GM19035 (cell line): Measurements from ENCODE around the gene AIDA.
"Not testable (repeated sequence)": the region's sequence is repeated elsewhere in the genome, so short reads cannot be mapped to it uniquely, and the experiment has no call there.

Experiments
- ATAC-seq: cut with Tn5 transposase; IDR thresholded peaks from one replicate; pipeline ENCODE4 v1.9.1; 2021; ENCODE audit not compliant: unreplicated experiment

The AIDA gene

GRCh38 chr1:222713091-222713961 lies 1.0 kb upstream of the AIDA start:
- ATAC-seq, result peak; percentile 65

DNA sequence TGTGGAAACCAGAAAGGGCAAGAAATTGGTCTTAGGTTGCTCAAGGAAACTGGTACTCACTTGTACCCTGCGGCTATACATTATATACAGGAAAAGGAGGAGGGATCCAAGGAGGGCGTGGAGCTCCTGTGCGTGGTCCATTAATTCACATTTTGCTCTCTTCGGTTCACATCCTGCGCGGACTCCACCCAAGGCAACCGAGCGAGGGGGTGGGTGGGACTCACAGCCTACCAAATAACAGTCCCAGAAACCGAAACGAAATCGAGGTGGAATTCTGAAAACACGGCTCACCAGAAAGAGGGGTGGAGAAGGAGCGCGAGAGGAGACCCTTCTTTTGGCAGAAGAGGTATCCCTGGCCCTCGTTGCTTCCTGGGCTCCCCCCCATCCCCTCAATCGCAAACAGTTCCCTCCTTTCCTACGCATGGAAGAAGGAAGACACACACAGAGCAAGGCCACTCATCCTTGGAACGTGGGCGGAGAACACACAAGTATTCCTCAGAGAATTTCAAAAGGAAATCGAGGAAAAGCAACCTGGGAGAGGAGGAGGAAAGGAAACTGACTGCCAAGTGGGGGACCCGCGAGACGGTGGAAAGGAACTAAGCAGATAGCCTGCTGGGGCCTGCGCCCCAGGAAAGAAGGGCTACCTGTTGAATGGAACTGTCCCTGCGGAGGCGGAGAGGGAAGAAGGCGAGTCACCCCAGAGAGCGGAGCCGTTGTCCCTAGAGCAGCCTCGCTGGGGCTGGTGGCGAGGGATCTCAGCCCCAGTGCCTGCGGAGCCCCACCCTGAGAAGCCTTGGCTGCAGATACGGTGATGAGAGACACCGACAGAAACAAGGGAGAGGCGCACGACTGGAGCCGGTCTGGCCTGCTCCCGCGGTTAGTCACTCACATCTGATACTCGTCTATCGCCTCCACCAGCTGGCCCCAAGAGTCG lies 705 bp downstream of the AIDA start:
- peak; percentile 39 for ATAC-seq

GRCh38 chr1:222709700-222710153 lies 2.6 kb downstream of the AIDA start:
- ATAC-seq, result no peak

DNA sequence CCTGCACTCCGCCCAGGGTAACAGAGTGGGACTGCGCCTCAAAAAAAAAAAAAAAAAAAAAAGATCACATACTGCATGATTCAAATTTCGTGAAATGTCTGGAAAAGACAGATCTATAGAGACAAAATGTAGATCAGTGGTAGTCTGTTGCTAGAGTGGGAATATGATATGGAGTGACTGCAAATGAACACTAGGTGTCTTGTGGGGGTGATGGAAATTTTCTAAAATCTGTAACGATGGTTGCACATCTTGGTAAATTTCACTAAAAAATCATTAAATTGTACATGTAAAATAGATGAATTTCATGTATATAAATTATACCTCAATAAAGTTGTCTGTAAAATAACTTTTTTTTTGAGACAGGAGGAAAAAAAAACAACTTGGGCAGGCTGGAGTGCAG lies 5.5 kb downstream of the AIDA start:
- no peak for ATAC-seq

GRCh38 chr1:222704260-222704659 lies 8.0 kb downstream of the AIDA start:
- ATAC-seq, result no peak

DNA sequence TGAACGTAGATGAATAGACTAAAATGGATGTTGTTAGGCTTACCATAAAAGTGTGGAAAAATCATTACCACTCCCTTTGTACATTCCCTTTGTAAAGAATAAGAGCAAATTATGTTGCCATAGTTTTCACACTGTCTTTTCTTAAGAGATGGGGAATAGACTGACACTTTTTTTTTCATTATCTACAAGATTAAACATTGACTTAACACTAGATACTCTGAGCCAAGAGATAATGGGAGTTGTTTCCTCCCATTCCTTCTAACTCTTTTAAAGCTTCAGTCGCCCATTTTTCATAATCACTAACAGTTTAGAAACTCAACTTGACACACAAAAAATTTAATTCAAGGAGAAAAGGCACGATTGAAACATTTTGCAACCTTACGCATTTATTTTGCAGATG lies 10.1 kb downstream of the AIDA start:
- ATAC-seq, result no peak

- ATAC-seq, result no peak
These were observed 14.5 kb downstream of the AIDA start for GRCh38 chr1:222697826-222698225.

DNA sequence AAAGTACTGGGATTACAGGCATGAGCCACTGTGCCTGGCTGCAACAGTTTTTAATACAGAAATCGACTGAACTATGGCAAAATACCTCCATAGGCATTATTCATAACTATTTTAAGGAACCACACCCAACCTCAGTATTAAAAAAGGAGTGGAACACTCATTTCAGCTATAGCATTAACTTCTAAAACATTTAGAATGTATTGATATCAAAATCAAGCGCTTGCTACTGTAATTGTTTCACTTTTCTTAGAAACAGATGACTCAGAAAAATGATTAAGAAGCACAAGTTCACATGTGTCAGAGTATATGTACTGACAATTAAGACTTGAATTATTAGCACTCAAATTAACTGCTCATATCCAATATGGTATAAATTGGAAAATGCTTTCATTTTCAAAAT lies 15.1 kb downstream of the AIDA start:
- no peak for ATAC-seq

GRCh38 chr1:222696741-222697140 lies 15.6 kb downstream of the AIDA start:
- ATAC-seq, result no peak

- no peak for ATAC-seq
These were observed 17.4 kb downstream of the AIDA start for GRCh38 chr1:222694927-222695326.

- ATAC-seq, result no peak
These were observed 21.3 kb downstream of the AIDA start for GRCh38 chr1:222691016-222691415.

DNA sequence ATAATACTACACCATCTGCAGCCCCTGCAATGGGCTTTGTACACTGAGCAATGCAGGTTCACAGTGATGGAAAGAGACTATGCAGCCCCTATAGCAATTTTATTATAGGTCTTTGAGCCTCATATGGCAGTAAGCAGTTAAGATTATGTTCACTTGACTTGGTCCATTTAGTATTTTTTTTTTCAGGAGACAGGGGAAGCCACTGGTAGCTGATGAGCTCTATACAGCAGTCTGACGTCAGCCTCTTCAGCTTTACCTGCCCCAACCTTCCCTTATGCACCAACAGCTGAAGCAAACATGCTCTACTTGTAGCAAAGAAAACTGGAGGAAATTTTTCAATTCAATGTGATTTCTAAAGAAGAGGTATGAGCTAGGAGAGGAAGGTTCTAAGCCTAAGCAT lies 32.2 kb downstream of the AIDA start:
- no peak for ATAC-seq

DNA sequence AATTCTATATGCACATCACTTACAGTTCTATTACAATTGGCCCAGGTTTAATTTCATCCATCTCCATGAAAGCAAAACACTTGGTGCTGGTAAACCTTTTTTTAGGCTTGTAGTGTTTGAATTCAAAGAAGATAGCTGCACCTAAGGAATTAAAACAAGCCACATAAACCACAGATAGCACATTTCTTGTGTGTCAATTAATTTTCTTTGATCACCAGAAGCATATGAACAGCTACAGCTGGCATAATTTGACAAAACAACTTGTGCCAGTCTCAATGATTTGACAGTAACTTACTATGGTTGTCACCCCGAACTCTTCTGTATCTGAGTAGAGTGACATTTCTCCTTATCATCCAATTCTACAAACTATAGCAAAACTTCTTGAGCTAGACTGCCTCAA lies 42.2 kb downstream of the AIDA start:
- no peak for ATAC-seq

- ATAC-seq, result not testable (repeated sequence)
These were observed 43.2 kb downstream of the AIDA start for GRCh38 chr1:222669107-222669506.

DNA sequence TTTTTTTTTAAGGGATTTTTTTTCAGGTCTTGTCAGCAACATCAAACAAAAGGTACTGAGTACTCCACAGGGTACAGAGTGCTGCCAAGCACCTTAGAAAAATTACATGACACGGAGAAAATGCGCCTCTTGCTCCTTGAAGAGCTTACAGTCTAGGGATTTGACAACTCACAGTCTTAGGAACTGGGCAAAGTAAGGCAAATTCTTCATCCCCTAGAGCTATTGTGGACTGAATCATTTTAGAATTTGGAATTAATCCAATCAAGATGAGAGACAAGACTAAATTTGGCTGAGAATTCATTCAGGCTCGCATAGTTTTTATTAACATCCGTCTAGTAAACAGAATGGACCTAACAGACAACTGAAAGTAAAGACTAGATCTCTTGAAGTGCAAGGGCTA lies 44.1 kb downstream of the AIDA start:
- not testable (repeated sequence) for ATAC-seq

- ATAC-seq, result no peak
These were observed 46.3 kb downstream of the AIDA start for GRCh38 chr1:222665964-222666363.

DNA sequence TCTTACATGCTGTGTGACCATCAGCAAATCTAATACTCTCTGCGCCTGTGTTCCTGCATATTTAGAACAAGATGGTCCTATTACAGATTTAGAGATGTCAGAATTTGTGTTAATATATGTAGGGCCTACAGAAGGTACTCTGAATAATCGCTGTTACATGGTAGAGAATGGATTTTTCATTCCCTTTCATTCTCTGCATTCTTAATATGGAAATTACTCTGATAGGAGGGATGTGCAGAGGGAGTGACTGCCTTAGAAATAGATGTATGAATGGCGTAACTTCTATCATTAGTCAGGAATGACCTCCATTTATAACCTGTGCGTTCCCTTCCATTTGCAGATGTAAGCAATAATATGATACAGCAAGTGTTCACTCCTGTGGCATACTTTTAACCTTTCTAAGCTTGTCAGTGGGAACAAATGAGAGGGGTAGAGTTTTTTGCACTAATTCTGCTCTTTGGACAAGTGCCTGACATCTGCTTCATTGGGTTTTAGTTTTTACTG lies 48.8 kb downstream of the AIDA start:
- no peak for ATAC-seq

GRCh38 chr1:222657899-222658298 lies 54.4 kb downstream of the AIDA start:
- ATAC-seq, result no peak

- ATAC-seq, result no peak
These were observed 55.7 kb downstream of the AIDA start for GRCh38 chr1:222656391-222657155.

DNA sequence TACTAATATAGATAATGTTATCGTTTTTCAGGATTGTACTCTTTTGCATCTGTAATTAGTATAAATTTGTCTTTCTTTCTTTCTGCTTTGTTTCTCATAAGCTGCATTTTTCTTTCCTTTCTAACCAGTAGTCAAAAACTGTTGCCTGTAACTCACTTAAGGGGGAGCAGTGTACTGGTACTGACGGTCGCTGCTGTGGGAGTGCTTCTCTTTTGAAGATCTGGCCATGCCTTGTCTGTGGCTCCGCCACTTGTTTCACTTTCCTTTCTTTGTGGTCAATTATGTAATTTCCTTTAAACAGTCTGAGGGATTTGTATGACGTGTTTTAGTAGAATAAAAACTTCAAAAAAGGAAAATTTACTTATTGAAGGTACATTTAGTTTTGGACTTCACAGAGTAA lies 57.4 kb downstream of the AIDA start:
- ATAC-seq, result peak; percentile 98
